Right lobe of liver (tissue), 6 donors: ENCODE results near the gene METTL2B. TPM values are rescaled to one million over a fixed set of nuclear protein-coding genes. Genes with fewer than 3 reads are reported as not detected.
"Not testable (repeated sequence)": the region's sequence is repeated elsewhere in the genome, so short reads cannot be mapped to it uniquely, and the experiment has no call there.

ENCODE experiments used
- ATAC-seq, 4 donors: fragments of 200-7000 bp; cut with Tn5 transposase; one replicate each; pipeline ENCODE4 v1.9.1; 2020; ENCODE audit warnings: mild to moderate bottlenecking in 4 of 4, moderate library complexity in 4 of 4
- DNase-seq, 3 donors: peaks; one replicate each; pipeline ENCODE4 v3.0.0-alpha.2; 2020
- H3K27ac ChIP-seq, 3 donors: fragments of 200-600 bp; one replicate each; pipeline ENCODE4 v1.8.0; 2022
- H3K27me3 ChIP-seq, 2 donors: fragments of 200-600 bp; one replicate each; pipeline ENCODE4 v1.8.0; 2022
- H3K36me3 ChIP-seq, 4 donors: fragments of 200-600 bp; sonication (generic) in 1 of 4; one replicate each; pipeline versions ENCODE4 v1.5.1 to v1.8.0; 2017 to 2022; ENCODE audit warnings: control low read depth in 1 of 4
- H3K4me1 ChIP-seq, 4 donors: fragments of 200-600 bp; sonication (generic) in 1 of 4; one replicate each; pipeline versions ENCODE4 v1.5.1 to v1.8.0; 2017 to 2022; ENCODE audit warnings: control low read depth in 1 of 4
- H3K4me3 ChIP-seq, 3 donors: fragments of 200-600 bp; one replicate each; pipeline ENCODE4 v1.8.0; 2022
- H3K9me3 ChIP-seq, 4 donors: fragments of 200-600 bp; sonication (generic) in 1 of 4; one replicate each; pipeline versions ENCODE4 v1.5.1 to v1.8.0; 2017 to 2022; ENCODE audit warnings: control low read depth in 1 of 4
- CTCF ChIP-seq, 4 donors: fragments of 200-600 bp in 3 of 4; fragments of 450-650 bp in 1 of 4; IDR thresholded peaks; one replicate each; pipeline versions ENCODE4 v1.5.1 to v1.8.0; 2016 to 2022; ENCODE audit warnings: antibody characterized with exemption in 4 of 4, mild to moderate bottlenecking in 2 of 4
- POLR2A ChIP-seq: fragments of 450-650 bp; IDR thresholded peaks from one replicate; pipeline ENCODE4 v1.6.1; 2017; ENCODE audit warnings: antibody characterized with exemption, mild to moderate bottlenecking
- WGBS: methylation state at CpG from one replicate; pipeline ENCODE4 v1.1.6; 2018; ENCODE audit warnings: low coverage, low lambda C conversion rate; ENCODE audit not compliant: insufficient coverage; ENCODE audit errors: missing lambda C conversion rate; 5-methylcytosine and 5-hydroxymethylcytosine counted together
- intact Hi-C, 2 donors: fragments of 100-400 bp; cut with DNase I; formaldehyde crosslinking; loops; one replicate each; pipeline versions ENCODE4 v1.11.2 to v1.14.1; 2022
- long read RNA-seq: library from polyadenylated mRNA; unstranded; transcript quantifications from one replicate; pipeline ENCODE4 v2.0.0, GENCODE V29; 2019
- total RNA-seq, 6 experiments: library from RNA; depleted of rRNA in 2 of 6; stranded (reverse); fragments of >200 nt in 2 of 6; fragmentation: NEBNext Ultra II Directional in 3 of 6; extraction: Animal tissue kit (Norgen Biotek cat#: 25700) in 3 of 6; gene quantifications; one replicate each; pipeline versions ENCODE4 v1.1.0 to v1.2.4, GENCODE V29; 2016 to 2023
- donor health status: DM: no; HTN: yes; CAD: no.
- donor health status: DM: no; HTN: no; CAD: no.
- donor health status: DM: no; HTN: no; CAD: no.
- donor health status: DM: no; HTN: yes; CAD: no.
- donor health status: DM: no; HTN: yes; CAD: no.

METTL2B gene
- total RNA-seq: 10 to 100 TPM; 10.8 to 15.1 (median 13.6) TPM
- long read RNA-seq, partial matches to known transcripts: 0 of 2 reads
- long read RNA-seq, other reads (novel, unspliced or antisense): 1 of 2 reads

- Histone ChIP-seq H3K36me3 (peaks cover 0 to 10% (median 0%) of the 10 kb centered on the region in 4 donors), H3K4me3 (peak within 1 kb of the TSS; percentile 67 to 92 (median 91)), H3K4me1 (peaks cover 0 to 11% (median 4%) of the 10 kb centered on the region in 4 donors), H3K27ac (peak within 1 kb of the TSS in 2 of 3 donors; percentile 45 to 51)
- WGBS: under 1% methylated on average over 36 of the region's 62 CpGs
- TF ChIP-seq POLR2A (peak; percentile 72), CTCF (IDR thresholded peaks at IDR 0.05) (peak; percentile 27 to 38 (median 27))
- intact Hi-C loops, H3K9me3 ChIP-seq, H3K27me3 ChIP-seq: not testable (repeated sequence)
- DNase-seq: peak; percentile 90 to 93 (median 92)
- peak; percentile 98 to 99 (median 99) for ATAC-seq
Observed at GRCh38 chr7:128476402-128477335, at the start of gene METTL2B. TSS of gene METTL2B (plus strand) at chr7:128476748. CDS start at chr7:128476766, 18 bp downstream.

- H3K36me3 ChIP-seq: no peaks in the 10 kb centered on the region
- intact Hi-C loops: loop anchor here in 1 of 2 donors (5.0 kb wide), 1 partner anchor 35 kb away; no protein-coding TSS in a partner anchor
- 6% methylated on average over 7 of the region's 7 CpGs for WGBS
- peak; percentile 74 to 81 (median 78) for ATAC-seq
- H3K27ac ChIP-seq: no peak overlapping the region
- H3K27me3 ChIP-seq: no peaks in the 10 kb centered on the region
- no peak overlapping the region for H3K4me3 ChIP-seq
- peaks cover 0 to 9% (median 2%) of the 10 kb centered on the region in 4 donors for H3K4me1 ChIP-seq
- TF ChIP-seq POLR2A: no peak
- TF ChIP-seq CTCF (IDR thresholded peaks at IDR 0.05): peak; percentile 69 to 95 (median 78)
- DNase-seq: no peak
- no peaks in the 10 kb centered on the region for H3K9me3 ChIP-seq
Observed at GRCh38 chr7:128427289-128427891, 49.2 kb upstream of the METTL2B start.

GRCh38 chr7:128430207-128430606 is 46.3 kb upstream of the METTL2B start:
- H3K4me3 ChIP-seq: no peak overlapping the region
- H3K4me1 ChIP-seq: no peaks in the 10 kb centered on the region
- H3K9me3 ChIP-seq: no peaks in the 10 kb centered on the region
- DNase-seq: no peak
- ATAC-seq: no peak
- H3K27me3 ChIP-seq: no peaks in the 10 kb centered on the region
- no peaks in the 10 kb centered on the region for H3K36me3 ChIP-seq
- H3K27ac ChIP-seq: no peak overlapping the region
- no peak for TF ChIP-seq POLR2A
- TF ChIP-seq CTCF (IDR thresholded peaks at IDR 0.05): peak in 1 of 4 donors; percentile 11
- 69% methylated on average over 3 of the region's 3 CpGs for WGBS
- intact Hi-C loops: no loop called here

- no peaks in the 10 kb centered on the region for H3K36me3 ChIP-seq
- DNase-seq: no peak
- intact Hi-C loops: no loop called here
- no peak overlapping the region for H3K27ac ChIP-seq
- no peak for TF ChIP-seq POLR2A
- no peak for TF ChIP-seq CTCF (IDR thresholded peaks at IDR 0.05)
- no peaks in the 10 kb centered on the region for H3K4me1 ChIP-seq
- no peaks in the 10 kb centered on the region for H3K9me3 ChIP-seq
- no peak for ATAC-seq
- no peak overlapping the region for H3K4me3 ChIP-seq
- WGBS: 86% methylated on average over 1 of the region's 6 CpGs
- no peaks in the 10 kb centered on the region for H3K27me3 ChIP-seq
Observed at GRCh38 chr7:128431221-128431620, 45.3 kb upstream of the METTL2B start.
